Astrocyte of the cerebellum (primary cell): ENCODE data around the gene C1orf210.

Source experiments
- DNase-seq: peaks from one replicate; pipeline ENCODE4 v3.0.0-alpha.2; 2011; ENCODE audit warnings: low read depth
- H3K4me3 ChIP-seq: 2 replicates; pipeline ENCODE4 v1.5.1; 2011; ENCODE audit warnings: mild to moderate bottlenecking, low read depth, low read length, moderate library complexity
- CTCF ChIP-seq: IDR thresholded peaks from 2 replicates; pipeline ENCODE4 v1.5.1; 2012; ENCODE audit warnings: low read length, low read depth, moderate library complexity, mild to moderate bottlenecking; ENCODE audit errors: missing control alignments
- in situ Hi-C: cut with HindIII; loops from 2 replicates; pipeline ENCODE4 v1.10.0; 2017; ENCODE audit warnings: low sequenced_read_pairs

C1orf210 gene

GRCh38 chr1:43294761-43295160 lies 9.4 kb upstream of the C1orf210 start:
- DNase-seq: no peak
- no peak for TF ChIP-seq CTCF
- in situ Hi-C loops: no loop called here
- H3K4me3 ChIP-seq: no peak overlapping the region

- peak; percentile 11 for DNase-seq
- no peak for TF ChIP-seq CTCF
- in situ Hi-C loops: no loop called here
- no peak overlapping the region for H3K4me3 ChIP-seq
Measured at GRCh38 chr1:43293896-43294760, 8.7 kb upstream of the C1orf210 start.

- no peak overlapping the region for H3K4me3 ChIP-seq
- no peak for DNase-seq
- in situ Hi-C loops: no loop called here
- TF ChIP-seq CTCF: no peak
Measured at GRCh38 chr1:43293176-43293575, 7.8 kb upstream of the C1orf210 start.

GRCh38 chr1:43292679-43293078 lies 7.3 kb upstream of the C1orf210 start:
- no peak for TF ChIP-seq CTCF
- in situ Hi-C loops: no loop called here

GRCh38 chr1:43292216-43292615 lies 6.8 kb upstream of the C1orf210 start:
- no peak for DNase-seq
- no peak overlapping the region for H3K4me3 ChIP-seq
- TF ChIP-seq CTCF: no peak
- in situ Hi-C loops: no loop called here

More at GRCh38 chr1:43292679-43293078, 7.3 kb upstream of the C1orf210 start:
- no peak for DNase-seq
- no peak overlapping the region for H3K4me3 ChIP-seq

- DNase-seq: no peak
- no peak for TF ChIP-seq CTCF
- in situ Hi-C loops: no loop called here
- no peak overlapping the region for H3K4me3 ChIP-seq
Measured at GRCh38 chr1:43288785-43289706, 3.7 kb upstream of the C1orf210 start.
